OCI-LY3 (cell line): ENCODE data around the gene PTPRN2.

Source experiments
- CTCF ChIP-seq: fragments of 200-600, 300-600 bp; sonication (generic); IDR thresholded peaks from 2 replicates; pipeline ENCODE4 v1.5.1; 2014; ENCODE audit warnings: antibody characterized with exemption, low read length, low read depth
- EZH2phosphoT487 ChIP-seq: fragments of 200-600 bp; shearing (Covaris generic); IDR thresholded peaks from 2 replicates; pipeline ENCODE4 v1.6.1; 2018; ENCODE audit warnings: antibody characterized with exemption, mixed run types, low read depth

GRCh38 chr7:158007697-158008257 is 579.8 kb downstream of the PTPRN2 start:
- TF ChIP-seq CTCF (no peak), EZH2phosphoT487 (no peak)
